Testis (tissue), 2 donors: ENCODE results near the gene LRRC7.

ENCODE experiments used
- CTCF ChIP-seq, 3 experiments: fragments of 450-650 bp in 2 of 3; fragments of 200-600 bp in 1 of 3; sonication (generic) in 1 of 3; IDR thresholded peaks; one replicate each; pipeline ENCODE4 v1.5.1; 2016 to 2019; ENCODE audit warnings: antibody characterized with exemption in 3 of 3, mild to moderate bottlenecking in 2 of 3, moderate library complexity in 1 of 3
- POLR2A ChIP-seq: fragments of 450-650 bp; IDR thresholded peaks from one replicate; pipeline ENCODE4 v1.6.1; 2017; ENCODE audit warnings: antibody characterized with exemption, mild to moderate bottlenecking, moderate library complexity

DNA sequence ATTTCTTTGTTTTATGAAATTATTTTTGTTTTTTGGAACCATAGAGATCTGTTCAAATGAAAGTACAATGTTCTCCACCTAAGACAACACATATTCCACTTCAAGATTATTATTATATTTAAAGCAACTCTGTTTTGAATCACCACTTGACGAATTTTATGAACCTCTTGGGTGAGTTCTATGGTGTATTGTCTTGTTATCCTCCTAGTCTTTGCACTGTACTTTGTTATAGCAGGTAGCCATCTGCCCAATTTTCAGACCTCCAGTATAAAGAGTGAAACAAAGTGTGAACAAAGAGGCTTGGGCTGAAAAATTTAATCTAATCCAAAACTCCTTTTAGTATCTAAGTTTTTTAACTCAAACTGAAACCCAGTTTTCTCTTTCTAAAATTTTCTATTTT lies 71.0 kb downstream of the LRRC7 start:
- no peak for TF ChIP-seq POLR2A
- no peak for TF ChIP-seq CTCF (IDR thresholded peaks at IDR 0.05)
